SKM-1 (cell line): ENCODE results near the gene CR1L.
"Not testable (repeated sequence)": the region's sequence is repeated elsewhere in the genome, so short reads cannot be mapped to it uniquely, and the experiment has no call there.

Experiments used
- DNase-seq: peaks from one replicate; lab custom pipeline; 2025; ENCODE audit not compliant: unreplicated experiment; lab: John Stamatoyannopoulos, UW

CR1L gene

DNA sequence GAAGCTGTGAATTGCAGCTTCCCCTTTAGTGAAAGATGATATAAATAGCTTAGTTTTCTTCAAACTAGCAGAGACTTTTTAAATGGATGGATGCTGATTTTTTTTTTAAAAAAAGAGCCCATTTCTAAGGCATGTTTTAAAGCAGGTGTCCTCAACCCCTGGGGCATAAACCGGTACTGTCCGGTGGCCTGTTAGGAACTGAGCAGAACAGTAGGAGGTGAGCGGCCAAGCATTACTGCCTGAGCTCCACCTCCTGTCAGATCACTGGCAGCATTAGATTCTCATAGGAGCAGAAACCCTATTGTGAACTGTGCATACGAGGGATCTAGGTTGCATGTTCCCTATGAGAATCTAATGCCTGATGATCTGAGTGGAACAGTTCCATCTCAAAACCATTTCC is 31.2 kb downstream of the CR1L start:
- DNase-seq = no peak

GRCh38 chr1:207680590-207681388 is 35.9 kb downstream of the CR1L start:
- not testable (repeated sequence) for DNase-seq

DNA sequence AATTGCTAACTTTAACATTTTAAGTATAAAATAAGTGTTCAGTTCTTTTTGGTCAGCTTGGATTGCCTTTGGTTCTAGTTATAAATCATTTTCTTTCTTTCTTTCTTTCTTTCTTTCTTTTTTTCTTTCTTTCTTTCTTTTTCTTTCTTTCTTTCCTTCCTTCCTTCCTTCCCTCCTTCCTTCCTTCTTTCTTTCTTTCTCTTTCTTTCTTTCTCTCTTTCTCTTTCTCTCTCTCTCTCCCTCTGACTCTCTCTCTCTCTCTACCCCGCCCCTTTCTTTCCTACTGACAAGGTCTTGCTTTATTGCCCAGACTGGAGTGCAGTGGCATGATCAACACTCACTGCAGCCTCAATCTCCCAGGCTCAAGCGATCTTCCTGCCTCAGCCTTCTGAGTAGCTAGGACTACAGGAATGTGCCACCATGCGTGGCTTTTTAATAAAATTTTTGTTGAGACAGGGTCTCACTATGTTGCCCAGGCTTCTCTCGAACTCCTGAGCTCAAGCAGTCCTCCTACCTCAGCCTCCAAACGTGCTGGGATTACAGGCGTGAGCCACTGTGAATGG is 38.0 kb downstream of the CR1L start:
- DNase-seq = not testable (repeated sequence)

DNA sequence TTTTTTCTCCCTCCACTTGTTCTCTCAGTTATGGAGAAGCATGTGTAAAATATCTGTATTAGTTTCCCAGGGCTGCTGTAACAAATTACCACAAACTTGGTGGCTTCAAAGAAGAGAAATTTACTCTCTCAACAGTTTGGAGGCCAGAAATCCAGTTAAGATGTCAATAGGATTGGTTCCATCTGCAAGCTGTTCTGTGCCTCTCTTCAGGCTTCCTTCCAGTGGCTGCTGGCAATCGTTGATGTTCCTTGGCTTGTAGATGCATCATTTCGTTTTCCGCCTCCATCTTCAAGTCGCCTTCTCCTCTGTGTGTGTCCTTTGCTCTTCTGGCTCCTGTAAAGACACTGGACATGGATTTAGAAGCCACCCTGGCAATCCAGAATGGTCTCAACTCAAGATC is 45.6 kb downstream of the CR1L start:
- not testable (repeated sequence) for DNase-seq

- no peak for DNase-seq
These were observed 46.1 kb downstream of the CR1L start for GRCh38 chr1:207691010-207691409.

DNA sequence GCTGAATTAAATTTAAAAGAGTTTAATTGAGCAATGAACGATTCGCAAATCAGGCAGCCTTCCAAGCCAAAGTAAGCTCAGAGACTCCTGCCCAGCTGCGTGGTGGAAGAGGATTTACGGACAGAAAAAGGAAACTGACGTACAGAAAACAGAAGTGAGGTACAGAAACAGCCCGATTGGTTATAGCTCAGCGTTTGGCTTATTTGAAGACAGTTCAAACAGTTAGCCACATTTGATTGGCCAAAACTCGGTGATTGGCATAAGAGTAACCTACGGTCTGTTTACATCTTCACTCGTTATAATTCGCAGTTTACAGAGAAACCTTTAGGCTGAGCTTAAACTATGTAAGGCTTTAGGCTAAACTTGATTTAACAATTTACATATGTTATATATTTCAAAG is 46.9 kb downstream of the CR1L start:
- DNase-seq = no peak

GRCh38 chr1:207692291-207692690 is 47.4 kb downstream of the CR1L start:
- DNase-seq = not testable (repeated sequence)

DNA sequence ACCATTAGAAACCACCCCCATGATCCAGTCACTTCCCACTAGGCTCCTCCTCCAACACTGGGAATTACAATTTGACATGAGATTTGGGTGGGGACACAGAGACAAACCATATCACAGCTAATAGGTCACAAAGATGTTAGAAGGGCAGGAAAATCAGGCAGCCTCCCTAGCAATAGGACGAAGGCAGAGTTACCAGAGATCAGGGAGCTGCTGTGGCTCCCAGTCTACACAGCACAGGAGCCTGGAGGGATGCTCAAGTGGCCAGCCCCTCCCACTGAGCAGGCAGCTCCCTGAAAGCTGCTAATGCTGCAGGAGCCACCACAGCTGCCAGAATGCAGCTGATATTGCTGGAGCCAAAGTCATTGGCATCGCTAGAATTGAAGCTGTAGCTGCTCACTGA is 51.0 kb downstream of the CR1L start:
- no peak for DNase-seq

DNA sequence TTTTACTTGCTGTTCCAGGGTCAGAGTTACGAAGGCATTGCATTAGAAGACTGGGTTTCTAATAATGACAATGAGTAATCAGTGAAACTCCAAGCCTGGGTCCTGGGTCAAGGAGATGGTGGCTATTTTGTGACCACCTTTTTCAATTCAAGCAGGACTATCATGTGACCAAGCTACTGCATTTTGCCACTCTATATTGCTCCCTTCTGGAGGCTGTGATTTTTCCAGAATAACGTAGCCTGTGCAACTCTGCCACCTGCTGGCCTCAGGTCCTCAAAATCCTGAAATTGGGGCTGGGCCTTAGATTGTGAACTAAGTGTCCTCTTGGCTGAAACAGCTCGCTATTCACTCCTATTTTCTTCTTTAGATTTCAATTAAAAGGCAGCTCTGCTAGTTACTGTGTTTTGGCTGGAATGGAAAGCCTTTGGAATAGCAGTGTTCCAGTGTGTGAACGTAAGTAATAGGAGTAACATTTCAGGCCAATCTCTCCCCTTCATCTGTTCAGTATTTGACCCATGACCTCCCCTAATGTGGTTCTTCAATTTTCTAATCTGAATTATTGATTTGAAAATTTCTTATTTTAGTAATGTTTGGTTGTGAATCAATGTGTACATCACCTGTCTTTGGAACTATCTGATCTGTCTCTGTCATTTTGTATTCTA is 54.0 kb downstream of the CR1L start:
- DNase-seq = peak; percentile 35

GRCh38 chr1:207702317-207702716 is 57.4 kb downstream of the CR1L start:
- DNase-seq = no peak

DNA sequence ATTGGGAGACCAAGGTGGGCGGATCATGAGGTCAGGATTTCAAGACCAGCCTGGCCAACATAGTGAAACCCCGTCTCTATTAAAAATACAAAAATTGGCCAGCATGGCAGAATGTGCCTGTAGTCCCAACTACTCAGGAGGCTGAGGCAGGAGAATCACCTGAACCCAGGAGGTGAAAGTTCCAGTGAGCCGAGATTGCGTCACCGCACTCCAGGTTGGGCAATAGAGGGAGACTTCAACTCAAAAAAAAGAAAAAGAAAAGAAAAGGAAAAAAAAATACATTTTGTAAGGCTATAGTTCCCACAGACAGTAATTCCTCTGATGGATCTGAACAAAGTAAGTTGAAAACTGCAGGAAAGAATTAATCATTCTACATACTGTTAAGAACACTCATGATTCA is 58.8 kb downstream of the CR1L start:
- DNase-seq = no peak

DNA sequence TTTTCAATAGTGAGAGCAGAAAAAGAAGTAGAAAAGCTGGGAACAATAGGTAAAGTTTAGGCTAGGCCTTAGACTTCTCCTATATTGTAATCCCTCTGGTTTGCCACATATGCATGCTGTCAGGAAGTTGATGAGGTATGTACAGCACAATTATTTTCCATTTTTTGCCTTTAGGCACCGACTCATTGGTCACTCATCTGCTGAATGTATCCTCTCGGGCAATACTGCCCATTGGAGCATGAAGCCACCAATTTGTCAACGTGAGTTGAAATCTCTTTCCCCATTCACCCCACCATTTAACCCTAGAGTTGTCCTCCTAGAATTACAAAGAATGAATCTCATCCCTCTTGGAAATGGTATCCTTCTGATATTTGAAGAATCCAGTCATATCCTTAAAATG is 63.1 kb downstream of the CR1L start:
- not testable (repeated sequence) for DNase-seq

DNA sequence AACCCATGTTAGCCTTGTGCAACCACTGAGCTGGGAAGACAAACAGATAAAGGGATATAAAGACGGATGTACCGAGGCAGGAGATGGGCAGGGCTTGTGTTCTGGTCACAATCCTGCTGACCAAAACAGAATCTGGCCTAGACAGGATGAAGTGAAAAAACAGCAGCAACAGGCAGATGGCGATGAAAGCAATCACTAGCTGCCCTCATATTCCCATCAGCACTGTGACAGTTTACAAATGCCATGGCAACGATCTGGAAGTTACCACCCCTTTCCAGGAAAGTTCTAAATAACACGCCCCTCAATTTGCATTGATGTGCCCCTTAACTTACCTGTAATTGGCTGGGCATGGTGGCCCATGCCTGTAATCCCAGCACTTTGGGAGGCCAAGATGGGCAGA is 66.4 kb downstream of the CR1L start:
- DNase-seq = no peak

- DNase-seq = not testable (repeated sequence)
These were observed 67.8 kb downstream of the CR1L start for GRCh38 chr1:207712701-207713100.

DNA sequence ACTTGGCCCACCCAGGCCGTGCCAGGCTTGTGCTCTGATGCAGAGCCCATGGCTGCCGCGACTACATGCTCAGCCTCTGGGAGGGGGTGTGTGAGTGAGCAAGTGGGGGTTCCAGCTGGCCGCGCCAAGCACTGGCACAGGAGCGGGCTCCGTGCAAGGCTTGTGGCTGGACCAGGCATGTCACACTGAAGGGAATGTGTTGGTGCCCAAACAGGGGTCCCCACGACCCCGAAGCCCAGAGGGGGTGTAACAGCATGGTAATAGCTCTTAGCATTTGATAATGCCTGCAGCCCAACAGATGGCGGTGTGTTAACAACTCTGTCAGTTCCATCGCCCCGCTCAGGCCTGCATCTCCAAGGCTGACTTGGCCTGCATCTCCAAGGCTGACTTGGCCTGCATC is 68.6 kb downstream of the CR1L start:
- no peak for DNase-seq

GRCh38 chr1:207719234-207719633 is 74.3 kb downstream of the CR1L start:
- DNase-seq = no peak

DNA sequence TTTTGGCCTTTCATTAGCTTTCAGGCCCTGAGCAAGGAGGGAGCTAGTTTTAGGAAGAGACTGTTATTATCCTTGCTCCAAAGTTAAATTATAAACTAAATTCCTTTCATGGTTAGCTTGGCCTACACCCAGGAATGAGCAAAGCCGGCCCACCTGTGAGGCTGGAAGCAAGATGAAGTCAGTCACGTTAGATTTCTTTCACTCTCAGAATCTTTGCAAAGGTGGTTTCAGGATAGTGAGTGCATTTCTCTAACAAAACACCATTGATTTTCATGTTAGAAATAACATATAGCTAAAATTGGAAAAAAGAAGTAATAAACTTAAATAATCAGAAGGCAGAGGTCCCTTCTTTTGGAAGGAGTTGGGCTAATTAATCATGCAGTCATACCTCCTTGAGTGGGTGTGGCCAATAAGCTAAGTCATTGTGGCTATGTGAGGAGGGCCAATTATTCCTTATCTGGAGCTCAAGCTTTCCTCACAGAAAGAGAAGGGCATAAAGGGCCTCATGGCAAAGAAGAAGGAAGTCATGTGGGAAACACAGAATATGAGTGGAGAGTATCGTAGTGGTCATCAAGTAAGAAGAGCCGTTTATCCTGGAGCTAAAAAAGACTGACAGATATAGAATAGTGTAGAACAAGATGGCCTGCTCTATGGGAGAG is 83.4 kb downstream of the CR1L start:
- not testable (repeated sequence) for DNase-seq

DNA sequence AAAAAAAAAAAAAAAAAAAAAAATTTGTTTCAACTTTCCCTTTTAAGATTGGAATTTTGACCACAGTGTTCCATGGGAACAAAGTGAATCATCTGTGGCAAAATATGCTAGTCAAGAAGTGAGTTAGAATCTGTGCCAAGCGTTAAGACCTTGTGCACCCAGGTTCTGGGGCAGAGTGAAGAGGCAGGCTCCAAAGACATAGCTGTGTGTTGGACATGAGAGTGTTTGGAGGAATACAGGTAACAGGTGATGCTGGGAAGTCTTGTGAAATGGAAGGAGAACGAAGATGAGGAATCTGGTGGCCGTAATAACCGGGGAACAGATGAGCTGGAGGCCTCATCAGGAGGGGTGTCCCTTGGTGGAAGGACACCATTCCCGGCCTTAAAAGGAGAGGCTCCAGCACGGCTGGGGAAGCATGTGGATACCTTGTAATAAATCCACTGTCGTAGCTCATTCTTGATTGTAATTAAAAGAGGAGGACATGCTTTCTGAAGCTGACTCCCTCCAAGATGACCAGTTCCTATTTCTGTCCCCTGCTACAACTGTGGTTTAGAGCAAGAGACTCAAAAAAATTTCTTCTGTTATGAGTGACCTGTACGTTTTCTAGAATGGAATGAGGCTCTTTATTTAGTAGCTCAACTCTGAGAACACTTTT is 92.7 kb downstream of the CR1L start:
- not testable (repeated sequence) for DNase-seq

DNA sequence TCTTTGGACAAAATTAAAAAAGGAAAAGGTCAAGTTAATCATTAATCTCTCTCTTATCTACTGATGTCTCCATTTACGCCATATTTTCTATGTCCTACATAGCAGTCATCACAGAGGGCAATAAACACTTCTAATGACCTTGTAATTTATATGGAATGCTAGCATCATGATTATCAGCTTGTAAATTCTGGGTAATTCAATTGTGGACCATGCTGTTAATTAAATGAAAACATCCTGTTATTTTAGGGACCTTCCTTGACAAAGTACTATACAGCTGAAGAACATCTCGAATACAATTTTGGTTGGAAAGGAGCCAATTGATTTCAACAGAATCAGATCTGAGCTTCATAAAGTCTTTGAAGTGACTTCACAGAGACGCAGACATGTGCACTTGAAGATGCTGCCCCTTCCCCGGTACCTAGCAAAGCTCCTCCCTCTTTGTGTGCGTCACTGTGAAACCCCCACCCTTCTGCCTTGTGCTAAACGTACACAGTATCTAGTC is 93.3 kb downstream of the CR1L start:
- DNase-seq = not testable (repeated sequence)

DNA sequence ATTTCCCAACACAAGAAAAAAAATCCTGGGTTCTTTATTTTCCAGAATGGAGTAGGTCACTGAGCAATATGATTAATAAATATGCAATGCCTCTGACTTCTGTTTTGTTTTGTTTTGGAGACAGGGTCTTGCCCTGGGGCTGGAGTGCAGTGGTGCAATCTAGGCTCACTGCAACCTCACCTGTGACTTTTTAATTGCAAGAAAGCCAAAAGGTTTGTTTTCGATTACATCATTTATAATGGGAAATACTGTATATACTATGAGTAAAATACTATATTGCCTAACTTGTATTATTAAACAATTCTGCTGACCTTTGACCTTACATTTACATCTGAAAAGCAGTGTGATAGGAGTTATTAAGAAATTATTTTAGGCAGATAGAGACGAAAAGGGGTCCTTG is 95.3 kb downstream of the CR1L start:
- DNase-seq = no peak
